Sigmoid colon (tissue), 3 donors: ENCODE results near the gene AMFR.

Experiments used
- POLR2A ChIP-seq, 2 donors: fragments of 450-650 bp; IDR thresholded peaks; one replicate each; pipeline ENCODE4 v1.6.1; 2016; ENCODE audit warnings: antibody characterized with exemption in 2 of 2, mild to moderate bottlenecking in 2 of 2, moderate library complexity in 2 of 2
- TF ChIP-seq, protein P1 (sequence below), 4 experiments: fragments of 450-650 bp in 3 of 4; fragments of 200-600 bp in 1 of 4; IDR thresholded peaks; one replicate each; pipeline ENCODE4 v1.5.1; 2016 to 2019; ENCODE audit warnings: antibody characterized with exemption in 4 of 4, mild to moderate bottlenecking in 3 of 4, moderate library complexity in 2 of 4

GRCh38 chr16:56450986-56451752 lies 25.8 kb upstream of the AMFR start, which contains the start of the genes NUDT21 and OGFOD1:
- TF ChIP-seq, protein P1, sequence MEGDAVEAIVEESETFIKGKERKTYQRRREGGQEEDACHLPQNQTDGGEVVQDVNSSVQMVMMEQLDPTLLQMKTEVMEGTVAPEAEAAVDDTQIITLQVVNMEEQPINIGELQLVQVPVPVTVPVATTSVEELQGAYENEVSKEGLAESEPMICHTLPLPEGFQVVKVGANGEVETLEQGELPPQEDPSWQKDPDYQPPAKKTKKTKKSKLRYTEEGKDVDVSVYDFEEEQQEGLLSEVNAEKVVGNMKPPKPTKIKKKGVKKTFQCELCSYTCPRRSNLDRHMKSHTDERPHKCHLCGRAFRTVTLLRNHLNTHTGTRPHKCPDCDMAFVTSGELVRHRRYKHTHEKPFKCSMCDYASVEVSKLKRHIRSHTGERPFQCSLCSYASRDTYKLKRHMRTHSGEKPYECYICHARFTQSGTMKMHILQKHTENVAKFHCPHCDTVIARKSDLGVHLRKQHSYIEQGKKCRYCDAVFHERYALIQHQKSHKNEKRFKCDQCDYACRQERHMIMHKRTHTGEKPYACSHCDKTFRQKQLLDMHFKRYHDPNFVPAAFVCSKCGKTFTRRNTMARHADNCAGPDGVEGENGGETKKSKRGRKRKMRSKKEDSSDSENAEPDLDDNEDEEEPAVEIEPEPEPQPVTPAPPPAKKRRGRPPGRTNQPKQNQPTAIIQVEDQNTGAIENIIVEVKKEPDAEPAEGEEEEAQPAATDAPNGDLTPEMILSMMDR (IDR thresholded peaks at IDR 0.05): peak in 1 of 4 experiments; percentile 10
- peak; percentile 27 to 51 for TF ChIP-seq POLR2A (IDR thresholded peaks at IDR 0.05)
